ENCODE data around the gene SLC26A4. TPM values are rescaled to one million over a fixed set of nuclear protein-coding genes. Genes with fewer than 3 reads are reported as not detected.

Gene SLC26A4
- total RNA-seq, 1 experiment from 2014 or later: 59.2 TPM

- peak; percentile 70 for DNase-seq (ENCODE audit: low read depth)
Observed at GRCh38 chr7:107659666-107660065, 962 bp upstream of the SLC26A4 start.

GRCh38 chr7:107661081-107661864 is 645 bp downstream of the SLC26A4 start:
- peak; percentile 45 for DNase-seq (ENCODE audit: low read depth)

- no peak for DNase-seq (ENCODE audit: low read depth)
Observed at GRCh38 chr7:107661865-107662379, 1.3 kb downstream of the SLC26A4 start.

- no peak for DNase-seq (ENCODE audit: low read depth)
Observed at GRCh38 chr7:107663196-107663595, 2.6 kb downstream of the SLC26A4 start.

GRCh38 chr7:107666790-107667189 is 6.2 kb downstream of the SLC26A4 start:
- DNase-seq (ENCODE audit: low read depth): no peak

GRCh38 chr7:107667341-107667740 is 6.7 kb downstream of the SLC26A4 start:
- DNase-seq (ENCODE audit: low read depth): no peak

GRCh38 chr7:107668296-107668695 is 7.7 kb downstream of the SLC26A4 start:
- peak; percentile 60 for DNase-seq (ENCODE audit: low read depth)

GRCh38 chr7:107672183-107672582 is 11.6 kb downstream of the SLC26A4 start:
- no peak for DNase-seq (ENCODE audit: low read depth)

GRCh38 chr7:107676249-107676648 is 15.6 kb downstream of the SLC26A4 start:
- no peak for DNase-seq (ENCODE audit: low read depth)

GRCh38 chr7:107678110-107678753 is 17.6 kb downstream of the SLC26A4 start:
- DNase-seq (ENCODE audit: low read depth): no peak

GRCh38 chr7:107680478-107680877 is 19.9 kb downstream of the SLC26A4 start:
- no peak for DNase-seq (ENCODE audit: low read depth)

GRCh38 chr7:107682886-107683285 is 22.3 kb downstream of the SLC26A4 start:
- no peak for DNase-seq (ENCODE audit: low read depth)

GRCh38 chr7:107684287-107684686 is 23.7 kb downstream of the SLC26A4 start:
- no peak for DNase-seq (ENCODE audit: low read depth)

- no peak for DNase-seq (ENCODE audit: low read depth)
Observed at GRCh38 chr7:107684947-107685463, 24.4 kb downstream of the SLC26A4 start.

GRCh38 chr7:107686816-107687387 is 26.3 kb downstream of the SLC26A4 start:
- DNase-seq (ENCODE audit: low read depth): no peak

- DNase-seq (ENCODE audit: low read depth): peak; percentile 61
Observed at GRCh38 chr7:107687656-107688055, 27.0 kb downstream of the SLC26A4 start.

GRCh38 chr7:107689553-107689952 is 28.9 kb downstream of the SLC26A4 start:
- DNase-seq (ENCODE audit: low read depth): no peak

- DNase-seq (ENCODE audit: low read depth): no peak
Observed at GRCh38 chr7:107690084-107690483, 29.5 kb downstream of the SLC26A4 start.

- DNase-seq (ENCODE audit: low read depth): no peak
Observed at GRCh38 chr7:107690611-107691010, 30.0 kb downstream of the SLC26A4 start.

- peak; percentile 96 for DNase-seq (ENCODE audit: low read depth)
Observed at GRCh38 chr7:107691716-107692115, 31.1 kb downstream of the SLC26A4 start.

- DNase-seq (ENCODE audit: low read depth): peak; percentile 59
Observed at GRCh38 chr7:107692501-107692900, 31.9 kb downstream of the SLC26A4 start.

- DNase-seq (ENCODE audit: low read depth): no peak
Observed at GRCh38 chr7:107693396-107693795, 32.8 kb downstream of the SLC26A4 start.
